Endothelial cell of umbilical vein (primary cell): ENCODE measurements around the gene CIITA.

ENCODE experiments used
- CTCF ChIP-seq, 2 donors: IDR thresholded peaks; 1 replicate in 1 of 2; 2 replicates in 1 of 2; pipeline ENCODE4 v1.5.1; 2011; ENCODE audit warnings: low read length in 2 of 2, mild to moderate bottlenecking in 2 of 2, moderate library complexity in 2 of 2, control low read depth in 1 of 2, inconsistent platforms in 1 of 2, low read depth in 1 of 2; ENCODE audit not compliant: insufficient read depth in 1 of 2; ENCODE audit errors: extremely low read depth in 1 of 2
- FOS ChIP-seq: IDR thresholded peaks from 2 replicates; pipeline ENCODE4 v1.6.1; 2011; ENCODE audit warnings: mild to moderate bottlenecking, low read length, moderate library complexity, borderline replicate concordance; ENCODE audit not compliant: insufficient read depth

DNA sequence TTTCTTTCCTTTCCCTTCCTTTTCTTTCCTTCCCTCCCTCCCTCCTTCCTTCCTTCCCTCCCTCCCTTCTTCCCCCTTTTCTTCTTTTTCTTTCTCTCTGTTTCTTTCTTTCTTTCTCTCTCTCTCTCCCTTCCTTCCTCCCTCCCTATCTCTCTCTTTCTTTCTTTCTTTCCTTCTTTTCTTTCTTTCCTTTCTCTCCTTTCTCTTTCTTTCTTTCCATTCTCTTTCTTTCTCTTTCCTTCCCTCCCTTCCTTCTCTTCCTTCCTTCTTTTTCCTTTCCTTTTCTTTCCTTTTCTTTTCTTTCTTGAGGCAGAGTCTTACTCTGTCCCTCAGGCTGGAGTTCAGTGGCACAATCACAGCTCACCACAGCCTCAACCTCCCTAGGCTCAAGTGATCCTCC lies 34.3 kb downstream of the CIITA start:
- TF ChIP-seq CTCF (IDR thresholded peaks at IDR 0.05; ENCODE audit: extremely low read depth in 1 of 2, insufficient read depth in 1 of 2, low read depth in 1 of 2, low read length in 2 of 2) (no peak), FOS (no peak)
